Activated B cell treated with CpG ODN at 0.5 μM for 24 hours (primary cell): ENCODE measurements around the gene ATP8A1. TPM values are rescaled to one million over a fixed set of nuclear protein-coding genes. Genes with fewer than 3 reads are reported as not detected.
"Not testable (repeated sequence)": the region's sequence is repeated elsewhere in the genome, so short reads cannot be mapped to it uniquely, and the experiment has no call there.

Source experiments
- ATAC-seq: fragments of 200-7000 bp; cut with Tn5 transposase; one replicate; pipeline ENCODE4 v1.10.0; 2021; ENCODE audit warnings: low read depth, mild to moderate bottlenecking, moderate library complexity
- CTCF ChIA-PET: fragments of 350-600 bp; sonication (Branson Sonifier 250); formaldehyde crosslinking; loops from one replicate; lab custom pipeline; 2021; ENCODE audit warnings: antibody characterized with exemption; lab: Charles Lee
- POLR2A ChIA-PET: fragments of 350-600 bp; sonication (Branson Sonifier 250); formaldehyde crosslinking; loops from one replicate; lab custom pipeline; 2021; ENCODE audit warnings: antibody characterized with exemption; lab: Charles Lee
- DNase-seq: peaks from one replicate; pipeline ENCODE4 v3.0.0; 2022
- H3K27ac Mint-ChIP-seq: one replicate; pipeline ENCODE4 v1.8.0; 2020; ENCODE audit warnings: mixed read lengths
- H3K27me3 Mint-ChIP-seq: one replicate; pipeline ENCODE4 v1.8.0; 2021; ENCODE audit warnings: mixed read lengths
- H3K36me3 Mint-ChIP-seq: one replicate; pipeline ENCODE4 v1.8.0; 2021; ENCODE audit warnings: low read depth, mixed read lengths
- H3K4me1 Mint-ChIP-seq: one replicate; pipeline ENCODE4 v1.8.0; 2021; ENCODE audit warnings: mixed read lengths
- H3K4me3 Mint-ChIP-seq: one replicate; pipeline ENCODE4 v1.8.0; 2020; ENCODE audit warnings: mild to moderate bottlenecking, mixed read lengths
- H3K9me3 Mint-ChIP-seq: one replicate; pipeline ENCODE4 v1.8.0; 2020; ENCODE audit warnings: mixed read lengths
- CTCF ChIP-seq: fragments of 200-600 bp; IDR thresholded peaks from one replicate; pipeline ENCODE4 v1.8.0; 2022; ENCODE audit warnings: antibody characterized with exemption, mild to moderate bottlenecking
- intact Hi-C: fragments of 100-400 bp; cut with micrococcal nuclease; formaldehyde crosslinking; loops from one replicate; pipeline ENCODE4 v1.15.1; 2024
- total RNA-seq: library from RNA; stranded (reverse); gene quantifications from 2 replicates; pipeline ENCODE4 v1.2.3, GENCODE V29; 2022

Gene ATP8A1
- total RNA-seq, 1 donor from 2014 or later = 35.6 TPM

GRCh38 chr4:42655921-42656678, 805 bp downstream of the ATP8A1 start:
- DNase-seq (peak; percentile 57), ATAC-seq (peak; percentile 14)
- peaks cover 6% of the 10 kb centered on the region for H3K9me3 Mint-ChIP-seq
- ChIA-PET POLR2A (interaction anchor here (0.7 to 3.4 kb wide), 18 partner anchors 11 to 666 kb away, joined by 3 to 95 read pairs (median 10); partner anchors contain the start of gene SLC30A9), CTCF (interaction anchor here (0.7 to 3.1 kb wide), 12 partner anchors 10 to 112 kb away, joined by 3 to 36 read pairs (median 4); no protein-coding TSS in a partner anchor)
- H3K4me3 Mint-ChIP-seq = peak overlapping the region; percentile 97
- no peak for TF ChIP-seq CTCF
- intact Hi-C loops = loop anchor here (1.0 to 5.0 kb wide), 5 partner anchors 10 to 664 kb away; partner anchors contain the start of genes BEND4 and SLC30A9
- H3K27ac Mint-ChIP-seq = peak overlapping the region; percentile 93
- peaks cover 42% of the 10 kb centered on the region for H3K4me1 Mint-ChIP-seq
- H3K36me3 Mint-ChIP-seq = peaks cover 20% of the 10 kb centered on the region
- H3K27me3 Mint-ChIP-seq = no peaks in the 10 kb centered on the region

- TF ChIP-seq CTCF = no peak
- intact Hi-C loops = loop anchor here (5.0 kb wide), 2 partner anchors 503 to 663 kb away; partner anchors contain the start of genes BEND4 and SLC30A9
- H3K36me3 Mint-ChIP-seq = peaks cover 24% of the 10 kb centered on the region
- H3K27ac Mint-ChIP-seq = peak overlapping the region; percentile 93
- H3K9me3 Mint-ChIP-seq = peaks cover 6% of the 10 kb centered on the region
- POLR2A ChIA-PET = interaction anchor here (0.7 to 2.6 kb wide), 6 partner anchors 11 to 31 kb away, joined by 3 to 72 read pairs (median 6); no protein-coding TSS in a partner anchor
- ATAC-seq (no peak), DNase-seq (no peak)
- peaks cover 47% of the 10 kb centered on the region for H3K4me1 Mint-ChIP-seq
- CTCF ChIA-PET = interaction anchor here (1.0 to 3.1 kb wide), 4 partner anchors 9 to 87 kb away, joined by 4 to 36 read pairs (median 6); no protein-coding TSS in a partner anchor
- peak overlapping the region; percentile 97 for H3K4me3 Mint-ChIP-seq
- H3K27me3 Mint-ChIP-seq = no peaks in the 10 kb centered on the region
These were observed 1.7 kb downstream of the ATP8A1 start for GRCh38 chr4:42655269-42655637.

- peaks cover 24% of the 10 kb centered on the region for H3K36me3 Mint-ChIP-seq
- no peak for ATAC-seq
- ChIA-PET POLR2A (interaction anchor here (0.7 to 1.4 kb wide), 3 partner anchors 11 to 18 kb away, joined by 3 to 7 read pairs (median 3); no protein-coding TSS in a partner anchor), CTCF (interaction anchor here (1.0 to 1.2 kb wide), 2 partner anchors 83 to 86 kb away, joined by 4 read pairs; no protein-coding TSS in a partner anchor)
- peaks cover 6% of the 10 kb centered on the region for H3K9me3 Mint-ChIP-seq
- no peak for DNase-seq
- intact Hi-C loops = loop anchor here (5.0 kb wide), 2 partner anchors 502 to 662 kb away; partner anchors contain the start of genes BEND4 and SLC30A9
- peak overlapping the region; percentile 97 for H3K4me3 Mint-ChIP-seq
- no peak for TF ChIP-seq CTCF
- no peaks in the 10 kb centered on the region for H3K27me3 Mint-ChIP-seq
- peak overlapping the region; percentile 93 for H3K27ac Mint-ChIP-seq
- peaks cover 51% of the 10 kb centered on the region for H3K4me1 Mint-ChIP-seq
These were observed 2.2 kb downstream of the ATP8A1 start for GRCh38 chr4:42654631-42655268.

- POLR2A ChIA-PET = interaction anchor here (0.9 to 1.4 kb wide), 2 partner anchors 10 to 17 kb away, joined by 3 to 7 read pairs; no protein-coding TSS in a partner anchor
- intact Hi-C loops = no loop called here
- peak overlapping the region; percentile 93 for H3K27ac Mint-ChIP-seq
- H3K4me1 Mint-ChIP-seq = peaks cover 57% of the 10 kb centered on the region
- ATAC-seq = no peak
- no peaks in the 10 kb centered on the region for H3K27me3 Mint-ChIP-seq
- H3K9me3 Mint-ChIP-seq = peaks cover 6% of the 10 kb centered on the region
- peak overlapping the region; percentile 97 for H3K4me3 Mint-ChIP-seq
- CTCF ChIA-PET = interaction anchor here (1.0 to 1.2 kb wide), 2 partner anchors 82 to 85 kb away, joined by 4 read pairs; no protein-coding TSS in a partner anchor
- no peak for TF ChIP-seq CTCF
- H3K36me3 Mint-ChIP-seq = peaks cover 24% of the 10 kb centered on the region
- DNase-seq = no peak
These were observed 3.0 kb downstream of the ATP8A1 start for GRCh38 chr4:42653626-42654560.

GRCh38 chr4:42652529-42653231, 4.2 kb downstream of the ATP8A1 start:
- H3K27ac Mint-ChIP-seq, ATAC-seq, intact Hi-C loops, DNase-seq, H3K4me3 Mint-ChIP-seq, H3K27me3 Mint-ChIP-seq, POLR2A ChIA-PET, H3K9me3 Mint-ChIP-seq, CTCF ChIA-PET: not testable (repeated sequence)
- peaks cover 24% of the 10 kb centered on the region for H3K36me3 Mint-ChIP-seq
- H3K4me1 Mint-ChIP-seq = peaks cover 53% of the 10 kb centered on the region
